Measurements from ENCODE around the gene SAAL1.
A peak's percentile ranks its signal among the peaks of the same experiment; 100 is the strongest.
"Not testable (repeated sequence)": the region's sequence is repeated elsewhere in the genome, so short reads cannot be mapped to it uniquely, and the experiment has no call there.

SAAL1 gene

GRCh38 chr11:18105802-18106574 is at the start of gene SAAL1:
SAAL1 (minus strand) TSS chr11:18106082; CDS start chr11:18106041, 41 bp downstream.
- peak; percentile 88 for DNase-seq

- no peak for DNase-seq
These were observed 45.7 kb upstream of the SAAL1 start for GRCh38 chr11:18151581-18151980.

GRCh38 chr11:18145837-18146236 is 40.0 kb upstream of the SAAL1 start:
- DNase-seq = no peak

GRCh38 chr11:18145025-18145424 is 39.1 kb upstream of the SAAL1 start:
- DNase-seq = no peak

GRCh38 chr11:18144243-18144642 is 38.4 kb upstream of the SAAL1 start:
- no peak for DNase-seq

- DNase-seq = no peak
These were observed 34.3 kb upstream of the SAAL1 start for GRCh38 chr11:18140145-18140544.

- no peak for DNase-seq
These were observed 31.4 kb upstream of the SAAL1 start for GRCh38 chr11:18137186-18137800.

- no peak for DNase-seq
These were observed 29.4 kb upstream of the SAAL1 start for GRCh38 chr11:18135308-18135707.

- no peak for DNase-seq
These were observed 26.5 kb upstream of the SAAL1 start, which contains the start of gene MRGPRX3 for GRCh38 chr11:18132341-18132740. MRGPRX3 (plus strand) TSS chr11:18132571; CDS start chr11:18137203, 4,632 bp downstream.

GRCh38 chr11:18131115-18131514 is 25.2 kb upstream of the SAAL1 start:
- not testable (repeated sequence) for DNase-seq

- not testable (repeated sequence) for DNase-seq
These were observed 15.5 kb upstream of the SAAL1 start for GRCh38 chr11:18121331-18121828.

- peak; percentile 54 for DNase-seq
These were observed 9.7 kb upstream of the SAAL1 start for GRCh38 chr11:18115360-18116127.

- no peak for DNase-seq
These were observed 5.1 kb upstream of the SAAL1 start for GRCh38 chr11:18111005-18111404.

GRCh38 chr11:18108254-18108653 is 2.4 kb upstream of the SAAL1 start:
- no peak for DNase-seq

- DNase-seq = no peak
These were observed 806 bp upstream of the SAAL1 start for GRCh38 chr11:18106688-18107087.

- DNase-seq = no peak
These were observed 638 bp downstream of the SAAL1 start for GRCh38 chr11:18105086-18105801.

- no peak for DNase-seq
These were observed 4.8 kb downstream of the SAAL1 start for GRCh38 chr11:18100926-18101656.

GRCh38 chr11:18093959-18094358 is 11.9 kb downstream of the SAAL1 start:
- DNase-seq = no peak

- no peak for DNase-seq
These were observed 14.2 kb downstream of the SAAL1 start for GRCh38 chr11:18091731-18092130.

GRCh38 chr11:18088966-18089365 is 16.9 kb downstream of the SAAL1 start:
- DNase-seq = no peak

- DNase-seq = no peak
These were observed 17.5 kb downstream of the SAAL1 start for GRCh38 chr11:18088366-18088765.

GRCh38 chr11:18081551-18081950 is 24.3 kb downstream of the SAAL1 start:
- no peak for DNase-seq

All from right hindlimb (tissue), 1 donor.